Measurements from ENCODE around the gene KDM8.
A peak's percentile ranks its signal among the peaks of the same experiment; 100 is the strongest.

Gene KDM8

DNA sequence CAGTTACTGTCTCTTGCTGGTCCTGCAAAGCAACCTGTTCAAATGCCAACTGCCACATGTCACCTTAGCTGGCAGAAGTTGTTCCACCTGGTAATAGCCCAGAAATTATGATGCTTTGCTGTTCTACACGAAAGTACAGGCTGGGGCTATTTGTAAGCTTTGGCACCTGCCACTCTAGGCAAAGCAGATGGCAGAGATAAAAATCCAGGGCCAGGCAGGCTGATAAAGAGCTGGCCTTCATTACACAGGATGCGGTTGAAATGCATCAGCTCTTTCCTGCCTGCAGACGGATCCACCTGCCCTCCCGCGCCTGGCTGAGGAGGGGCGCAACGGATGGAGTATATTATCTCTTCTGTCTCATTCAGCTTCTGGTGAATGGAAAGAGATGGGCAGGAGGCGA, 29.3 kb upstream of the KDM8 start:
- no peak overlapping the region for H3K9ac ChIP-seq (ENCODE audit: low read length in 5 of 5)
- H3K27me3 ChIP-seq (ENCODE audit: control insufficient read depth in 5 of 5, insufficient read depth in 4 of 5, low read length in 5 of 5) = peaks cover 0 to 2% (median 0%) of the 10 kb centered on the region in 5 donors
- no peak overlapping the region for H3K4me3 ChIP-seq (ENCODE audit: low read depth in 1 of 5, low read length in 5 of 5)
- H3K4me1 ChIP-seq (ENCODE audit: control insufficient read depth in 5 of 5, insufficient read depth in 5 of 5, low read length in 5 of 5) = peaks cover 0 to under 1% (median 0%) of the 10 kb centered on the region in 5 donors
- no peak overlapping the region for H3K27ac ChIP-seq (ENCODE audit: low read depth, low read length)
- H3K9me3 ChIP-seq (ENCODE audit: control insufficient read depth in 5 of 5, low read length in 5 of 5) = peaks cover 2 to 10% (median 3%) of the 10 kb centered on the region in 5 donors
- H3K36me3 ChIP-seq (ENCODE audit: control insufficient read depth in 5 of 5, insufficient read depth in 5 of 5, low read length in 5 of 5) = no peaks in the 10 kb centered on the region

DNA sequence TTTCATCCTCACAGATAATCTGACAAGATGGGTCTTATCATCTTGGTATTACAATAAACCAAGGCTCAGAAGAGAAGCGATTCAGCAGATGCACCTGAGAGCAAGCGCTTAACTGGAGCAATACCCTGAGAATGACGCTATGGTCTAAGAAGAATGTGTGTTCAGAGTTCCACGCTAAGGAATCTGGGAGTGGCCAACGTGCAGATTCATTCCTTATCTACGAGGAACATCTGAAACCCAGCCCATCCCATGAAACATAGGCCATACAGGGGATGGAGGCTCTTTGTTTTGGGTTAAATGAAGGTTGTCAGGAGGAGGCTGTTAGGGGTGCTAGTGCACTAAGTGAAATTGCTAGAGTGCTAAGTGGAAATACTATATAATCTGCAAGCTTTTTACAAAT, 28.5 kb upstream of the KDM8 start:
- H3K4me1 ChIP-seq (ENCODE audit: control insufficient read depth in 5 of 5, insufficient read depth in 5 of 5, low read length in 5 of 5) = peaks cover 0 to 8% (median 5%) of the 10 kb centered on the region in 5 donors

DNA sequence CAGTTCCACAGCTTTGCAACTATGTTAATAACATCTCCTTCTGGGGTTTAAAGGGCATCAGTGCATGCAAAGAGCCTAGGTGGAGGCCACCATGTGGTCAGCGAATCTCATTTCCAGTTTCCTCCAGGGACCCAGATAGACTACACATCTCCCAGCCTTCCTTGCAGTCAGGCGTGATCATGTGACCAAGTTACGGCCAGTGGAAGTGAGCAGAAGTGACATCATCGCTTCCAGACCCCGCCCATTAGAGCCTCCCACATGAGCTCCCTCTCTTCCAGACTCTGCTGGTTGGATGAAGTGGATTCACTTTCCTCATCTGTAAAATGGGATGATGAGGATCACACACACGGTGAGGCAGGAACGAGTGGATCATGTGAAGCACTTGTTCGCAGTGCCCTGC, 27.4 kb upstream of the KDM8 start:
- H3K27ac ChIP-seq (ENCODE audit: low read depth, low read length) = no peak overlapping the region
- peaks cover 2 to 10% (median 3%) of the 10 kb centered on the region in 5 donors for H3K9me3 ChIP-seq (ENCODE audit: control insufficient read depth in 5 of 5, low read length in 5 of 5)
- H3K4me3 ChIP-seq (ENCODE audit: low read depth in 1 of 5, low read length in 5 of 5) = no peak overlapping the region
- H3K9ac ChIP-seq (ENCODE audit: low read length in 5 of 5) = no peak overlapping the region
- peaks cover 0 to 2% (median 0%) of the 10 kb centered on the region in 5 donors for H3K27me3 ChIP-seq (ENCODE audit: control insufficient read depth in 5 of 5, insufficient read depth in 4 of 5, low read length in 5 of 5)
- H3K4me1 ChIP-seq (ENCODE audit: control insufficient read depth in 5 of 5, insufficient read depth in 5 of 5, low read length in 5 of 5) = peaks cover 0 to 9% (median 5%) of the 10 kb centered on the region in 5 donors
- no peaks in the 10 kb centered on the region for H3K36me3 ChIP-seq (ENCODE audit: control insufficient read depth in 5 of 5, insufficient read depth in 5 of 5, low read length in 5 of 5)

More for the DNA sequence above, 28.5 kb upstream of the KDM8 start:
- no peaks in the 10 kb centered on the region for H3K36me3 ChIP-seq (ENCODE audit: control insufficient read depth in 5 of 5, insufficient read depth in 5 of 5, low read length in 5 of 5)
- H3K4me3 ChIP-seq (ENCODE audit: low read depth in 1 of 5, low read length in 5 of 5) = no peak overlapping the region
- H3K27ac ChIP-seq (ENCODE audit: low read depth, low read length) = no peak overlapping the region
- peaks cover 0 to 2% (median 0%) of the 10 kb centered on the region in 5 donors for H3K27me3 ChIP-seq (ENCODE audit: control insufficient read depth in 5 of 5, insufficient read depth in 4 of 5, low read length in 5 of 5)
- H3K9ac ChIP-seq (ENCODE audit: low read length in 5 of 5) = no peak overlapping the region
- H3K9me3 ChIP-seq (ENCODE audit: control insufficient read depth in 5 of 5, low read length in 5 of 5) = peaks cover 2 to 10% (median 3%) of the 10 kb centered on the region in 5 donors

DNA sequence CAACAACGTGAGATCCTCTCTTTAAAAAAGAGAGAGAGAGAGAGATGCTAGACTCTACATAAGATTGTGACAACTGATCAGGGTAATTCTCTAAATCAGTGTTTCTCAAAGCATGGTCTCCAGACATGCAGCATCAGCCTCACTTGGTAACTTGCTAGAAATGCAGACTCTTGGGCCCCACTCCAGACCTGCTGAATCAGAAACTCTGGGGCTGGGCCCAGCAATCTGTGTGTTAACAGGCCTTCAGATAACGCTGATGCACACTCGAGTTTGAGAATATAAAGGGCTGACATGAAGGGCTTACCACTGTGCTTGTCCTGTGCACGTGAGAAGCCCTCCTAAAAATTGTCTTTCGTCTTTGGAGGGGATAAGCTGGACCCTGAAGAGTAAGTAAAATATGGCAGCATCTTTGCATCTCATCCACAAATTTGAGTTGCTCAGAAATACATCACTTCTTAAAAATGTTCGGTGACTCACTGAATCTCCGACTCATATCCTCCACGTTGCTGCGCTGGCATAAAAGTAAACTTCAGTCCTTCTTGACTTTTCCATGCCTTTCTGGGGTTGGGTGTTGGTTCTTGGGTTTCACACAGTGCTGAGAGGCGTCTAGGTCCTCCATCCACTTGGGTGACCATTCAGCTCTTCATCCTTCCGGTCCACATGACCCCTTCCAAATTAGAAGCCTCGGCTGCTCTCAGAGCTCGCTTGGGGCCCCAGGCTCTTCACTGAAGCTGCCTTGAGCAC, 26.1 kb upstream of the KDM8 start:
- peaks cover 3 to 5% (median 4%) of the 10 kb centered on the region in 5 donors for H3K9me3 ChIP-seq (ENCODE audit: control insufficient read depth in 5 of 5, low read length in 5 of 5)
- H3K36me3 ChIP-seq (ENCODE audit: control insufficient read depth in 5 of 5, insufficient read depth in 5 of 5, low read length in 5 of 5) = no peaks in the 10 kb centered on the region
- H3K9ac ChIP-seq (ENCODE audit: low read length in 5 of 5) = no peak overlapping the region
- no peak overlapping the region for H3K27ac ChIP-seq (ENCODE audit: low read depth, low read length)
- peaks cover 0 to 9% (median 5%) of the 10 kb centered on the region in 5 donors for H3K4me1 ChIP-seq (ENCODE audit: control insufficient read depth in 5 of 5, insufficient read depth in 5 of 5, low read length in 5 of 5)
- no peak overlapping the region for H3K4me3 ChIP-seq (ENCODE audit: low read depth in 1 of 5, low read length in 5 of 5)
- H3K27me3 ChIP-seq (ENCODE audit: control insufficient read depth in 5 of 5, insufficient read depth in 4 of 5, low read length in 5 of 5) = peaks cover 0 to 2% (median 0%) of the 10 kb centered on the region in 5 donors

DNA sequence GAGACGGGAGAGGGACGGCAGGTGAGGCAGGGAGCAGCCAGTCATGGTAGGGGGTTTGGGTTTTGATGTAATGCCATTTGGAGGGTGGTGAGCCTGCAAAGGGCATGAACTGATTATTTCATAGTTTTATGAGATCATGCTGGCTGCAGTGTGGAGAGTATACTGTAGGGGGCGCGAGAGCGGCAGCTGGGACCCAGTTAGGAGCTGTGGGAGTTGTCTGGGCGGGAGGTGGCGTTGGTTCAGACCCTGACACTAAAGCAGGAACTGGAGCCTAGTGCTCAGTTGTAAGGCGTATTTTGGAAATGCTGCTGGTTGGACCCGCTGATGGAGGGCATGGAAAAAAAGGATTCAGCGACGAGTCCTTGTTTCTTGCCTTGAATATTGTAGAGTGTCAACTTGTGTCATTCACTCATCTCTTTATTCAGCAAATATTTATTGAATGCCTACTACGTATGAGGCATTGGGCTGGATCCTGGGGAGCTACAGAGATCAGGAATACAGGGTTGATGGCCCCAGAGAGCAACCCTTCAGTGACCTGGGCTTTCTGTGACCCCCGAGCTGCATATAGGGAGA, 23.7 kb upstream of the KDM8 start:
- peaks cover 0 to 2% (median 0%) of the 10 kb centered on the region in 5 donors for H3K27me3 ChIP-seq (ENCODE audit: control insufficient read depth in 5 of 5, insufficient read depth in 4 of 5, low read length in 5 of 5)
- peak overlapping the region in 1 of 5 donors; percentile 6 for H3K4me3 ChIP-seq (ENCODE audit: low read depth in 1 of 5, low read length in 5 of 5)
- H3K9ac ChIP-seq (ENCODE audit: low read length in 5 of 5) = no peak overlapping the region
- no peak overlapping the region for H3K27ac ChIP-seq (ENCODE audit: low read depth, low read length)
- peaks cover 0 to 9% (median 5%) of the 10 kb centered on the region in 5 donors for H3K4me1 ChIP-seq (ENCODE audit: control insufficient read depth in 5 of 5, insufficient read depth in 5 of 5, low read length in 5 of 5)
- peaks cover 3 to 6% (median 5%) of the 10 kb centered on the region in 5 donors for H3K9me3 ChIP-seq (ENCODE audit: control insufficient read depth in 5 of 5, low read length in 5 of 5)
- H3K36me3 ChIP-seq (ENCODE audit: control insufficient read depth in 5 of 5, insufficient read depth in 5 of 5, low read length in 5 of 5) = no peaks in the 10 kb centered on the region

DNA sequence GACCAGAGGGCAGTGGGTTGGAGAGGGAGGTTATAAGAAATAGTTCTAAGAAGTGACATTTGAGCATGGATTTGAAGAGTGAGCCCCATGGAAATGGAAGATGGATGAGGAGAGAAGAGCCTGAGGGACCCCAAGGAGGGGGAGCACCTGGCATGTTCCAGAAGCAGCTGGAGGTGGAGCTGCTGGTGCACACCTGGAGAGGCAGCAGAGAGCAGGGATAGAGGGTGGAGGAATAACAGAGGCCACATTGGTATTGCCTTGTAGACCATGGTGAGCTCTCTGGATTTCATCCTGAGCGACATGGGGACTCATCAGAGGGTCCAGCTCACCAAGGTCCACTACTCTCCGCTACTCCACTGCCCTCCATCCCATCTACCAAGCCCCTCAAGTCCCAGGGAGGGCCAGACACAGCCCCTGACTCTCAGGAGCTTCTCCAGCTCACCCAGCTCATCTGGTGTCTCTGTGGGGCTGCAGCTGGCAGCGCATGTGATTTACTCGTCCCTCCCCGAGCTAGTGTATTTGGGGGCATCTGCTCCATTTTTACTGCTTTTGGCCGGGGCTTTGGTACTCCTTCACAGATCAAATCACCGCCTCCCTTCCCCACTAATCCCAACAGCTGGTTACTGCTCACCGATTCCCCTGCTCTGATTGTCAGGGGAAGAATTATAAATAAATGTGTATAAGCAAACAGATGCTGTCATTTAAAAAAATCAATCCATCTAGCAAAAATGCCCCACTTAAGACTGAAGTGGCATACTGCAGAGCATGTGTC, 22.1 kb upstream of the KDM8 start:
- H3K4me1 ChIP-seq (ENCODE audit: control insufficient read depth in 5 of 5, insufficient read depth in 5 of 5, low read length in 5 of 5) = peaks cover 0 to 9% (median 5%) of the 10 kb centered on the region in 5 donors
- H3K36me3 ChIP-seq (ENCODE audit: control insufficient read depth in 5 of 5, insufficient read depth in 5 of 5, low read length in 5 of 5) = no peaks in the 10 kb centered on the region
- peaks cover 0 to 2% (median 0%) of the 10 kb centered on the region in 5 donors for H3K27me3 ChIP-seq (ENCODE audit: control insufficient read depth in 5 of 5, insufficient read depth in 4 of 5, low read length in 5 of 5)
- no peak overlapping the region for H3K27ac ChIP-seq (ENCODE audit: low read depth, low read length)
- peaks cover 3 to 6% (median 5%) of the 10 kb centered on the region in 5 donors for H3K9me3 ChIP-seq (ENCODE audit: control insufficient read depth in 5 of 5, low read length in 5 of 5)
- no peak overlapping the region for H3K4me3 ChIP-seq (ENCODE audit: low read depth in 1 of 5, low read length in 5 of 5)
- H3K9ac ChIP-seq (ENCODE audit: low read length in 5 of 5) = no peak overlapping the region

DNA sequence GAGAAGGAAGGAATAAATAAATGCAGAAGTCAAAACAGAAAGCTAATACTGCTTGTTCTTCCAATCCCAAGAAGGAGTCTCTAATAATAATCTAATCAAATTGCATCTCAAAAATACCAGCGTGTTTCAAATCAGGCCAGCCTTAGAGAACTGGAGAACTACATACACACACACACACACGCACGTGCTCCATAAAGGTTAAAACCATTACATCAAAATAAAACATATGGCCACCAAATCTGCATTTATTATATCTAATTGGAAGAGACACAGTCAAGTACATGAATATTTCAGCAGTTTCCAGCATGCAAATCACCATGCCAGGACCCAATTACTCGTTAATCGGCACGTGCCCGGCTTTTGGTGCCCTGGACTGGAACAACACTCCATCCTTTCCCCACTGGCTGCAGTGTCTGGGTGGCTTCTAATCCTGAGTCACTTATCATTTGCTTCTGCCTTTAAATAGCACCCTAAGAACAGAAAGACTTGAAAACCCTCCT, 20.4 kb upstream of the KDM8 start:
- H3K4me3 ChIP-seq (ENCODE audit: low read depth in 1 of 5, low read length in 5 of 5) = no peak overlapping the region
- H3K9me3 ChIP-seq (ENCODE audit: control insufficient read depth in 5 of 5, low read length in 5 of 5) = peaks cover 3 to 6% (median 5%) of the 10 kb centered on the region in 5 donors
- no peak overlapping the region for H3K27ac ChIP-seq (ENCODE audit: low read depth, low read length)
- H3K9ac ChIP-seq (ENCODE audit: low read length in 5 of 5) = no peak overlapping the region
- no peaks in the 10 kb centered on the region for H3K36me3 ChIP-seq (ENCODE audit: control insufficient read depth in 5 of 5, insufficient read depth in 5 of 5, low read length in 5 of 5)
- H3K4me1 ChIP-seq (ENCODE audit: control insufficient read depth in 5 of 5, insufficient read depth in 5 of 5, low read length in 5 of 5) = peaks cover 0 to 9% (median 5%) of the 10 kb centered on the region in 5 donors
- peaks cover 0 to 2% (median 0%) of the 10 kb centered on the region in 5 donors for H3K27me3 ChIP-seq (ENCODE audit: control insufficient read depth in 5 of 5, insufficient read depth in 4 of 5, low read length in 5 of 5)

DNA sequence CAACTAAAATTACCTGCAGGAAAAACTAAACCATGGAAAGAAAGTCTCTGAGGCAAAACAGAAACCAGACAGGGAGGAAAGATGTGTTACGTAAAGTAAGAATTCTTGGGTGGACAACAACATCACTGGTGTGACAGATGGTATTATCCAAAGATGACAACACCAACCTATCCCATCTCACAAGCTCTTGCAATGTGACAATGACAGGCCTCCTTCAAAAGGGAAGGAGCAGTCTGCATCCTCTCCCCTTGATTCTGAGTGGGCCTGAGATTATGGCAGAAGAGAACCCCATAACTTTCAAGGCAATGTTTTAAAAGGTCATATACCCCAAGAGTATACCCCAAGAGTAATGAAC, 17.6 kb upstream of the KDM8 start:
- H3K9ac ChIP-seq (ENCODE audit: low read length in 5 of 5) = no peak overlapping the region
- no peak overlapping the region for H3K27ac ChIP-seq (ENCODE audit: low read depth, low read length)
- peaks cover 3 to 6% (median 5%) of the 10 kb centered on the region in 5 donors for H3K9me3 ChIP-seq (ENCODE audit: control insufficient read depth in 5 of 5, low read length in 5 of 5)
- H3K27me3 ChIP-seq (ENCODE audit: control insufficient read depth in 5 of 5, insufficient read depth in 4 of 5, low read length in 5 of 5) = peaks cover 0 to 12% (median 6%) of the 10 kb centered on the region in 5 donors
- no peaks in the 10 kb centered on the region for H3K36me3 ChIP-seq (ENCODE audit: control insufficient read depth in 5 of 5, insufficient read depth in 5 of 5, low read length in 5 of 5)
- H3K4me1 ChIP-seq (ENCODE audit: control insufficient read depth in 5 of 5, insufficient read depth in 5 of 5, low read length in 5 of 5) = no peaks in the 10 kb centered on the region
- no peak overlapping the region for H3K4me3 ChIP-seq (ENCODE audit: low read depth in 1 of 5, low read length in 5 of 5)

DNA sequence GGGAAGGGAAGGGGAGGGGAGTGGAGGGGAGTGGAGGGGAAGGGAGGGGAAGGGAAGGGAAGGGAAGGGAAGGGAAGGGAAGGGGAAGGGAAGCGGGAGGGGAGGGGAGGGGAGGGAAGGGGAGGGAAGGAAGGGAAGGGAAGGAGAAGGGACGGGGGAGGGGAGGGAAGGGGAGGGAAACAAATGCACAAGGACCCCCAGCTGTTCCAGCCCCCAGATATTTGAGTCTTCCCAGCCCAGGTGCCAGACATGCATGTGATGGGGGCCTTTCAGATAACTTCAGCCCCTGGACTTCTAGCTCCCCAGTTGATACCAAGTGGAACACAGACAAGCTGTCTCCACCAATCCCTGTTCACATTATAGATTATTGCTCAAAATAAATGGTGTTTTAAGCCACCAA, 14.7 kb upstream of the KDM8 start:
- H3K9me3 ChIP-seq (ENCODE audit: control insufficient read depth in 5 of 5, low read length in 5 of 5) = no peaks in the 10 kb centered on the region
- H3K4me3 ChIP-seq (ENCODE audit: low read depth in 1 of 5, low read length in 5 of 5) = no peak overlapping the region

More for the DNA sequence above, 14.7 kb upstream of the KDM8 start:
- Histone ChIP-seq H3K27ac (ENCODE audit: low read depth, low read length) (no peak overlapping the region), H3K4me1 (ENCODE audit: control insufficient read depth in 5 of 5, insufficient read depth in 5 of 5, low read length in 5 of 5) (no peaks in the 10 kb centered on the region), H3K9ac (ENCODE audit: low read length in 5 of 5) (no peak overlapping the region), H3K36me3 (ENCODE audit: control insufficient read depth in 5 of 5, insufficient read depth in 5 of 5, low read length in 5 of 5) (no peaks in the 10 kb centered on the region), H3K27me3 (ENCODE audit: control insufficient read depth in 5 of 5, insufficient read depth in 4 of 5, low read length in 5 of 5) (peaks cover 0 to 12% (median 6%) of the 10 kb centered on the region in 5 donors)

Data from subcutaneous abdominal adipose tissue (tissue), 5 donors.